ENCODE measurements around the gene MINK1. TPM values are rescaled to one million over a fixed set of nuclear protein-coding genes. Genes with fewer than 3 reads are reported as not detected.
A peak's percentile ranks its signal among the peaks of the same experiment; 100 is the strongest.

The MINK1 gene
- total and polyA plus RNA-seq, 2 of the 13 experiments (the other 11 are each of a cell fraction or from before 2014, with no cell fraction given) = 17.2 to 63.9 TPM

GRCh38 chr17:4908301-4908700, 75.2 kb downstream of the MINK1 start (continued):
- TF ChIP-seq SKIL (CRISPR knock-in tag; IDR thresholded peaks at IDR 0.05; ENCODE audit: borderline replicate concordance) (no peak), ZNF770 (CRISPR knock-in tag; IDR thresholded peaks at IDR 0.05) (peak; percentile 32; the same call in 1 of the 2 replicates), SIX4 (CRISPR knock-in tag; IDR thresholded peaks at IDR 0.05) (0 out of 2 replicates have a peak, but pooled peaks have one; percentile 43), ZBTB7B (CRISPR knock-in tag; IDR thresholded peaks at IDR 0.05) (peak; percentile 62; the same call in 1 of the 2 replicates), ATF2 (CRISPR knock-in tag; IDR thresholded peaks at IDR 0.05) (peak; percentile 40; the same call in 1 of the 2 replicates), SMAD3 (CRISPR knock-in tag; IDR thresholded peaks at IDR 0.05) (peak; percentile 49; the same call in 1 of the 2 replicates), ZNF142 (CRISPR knock-in tag; IDR thresholded peaks at IDR 0.05) (0 out of 2 replicates have a peak, but pooled peaks have one; percentile 59), ZNF747 (CRISPR knock-in tag; IDR thresholded peaks at IDR 0.05; ENCODE audit: borderline replicate concordance) (0 out of 2 replicates have a peak, but pooled peaks have one; percentile 11), ZSCAN5A (CRISPR knock-in tag; IDR thresholded peaks at IDR 0.05; ENCODE audit: borderline replicate concordance) (no peak), KAT8 (CRISPR knock-in tag; IDR thresholded peaks at IDR 0.05) (peak; percentile 69; the same call in 1 of the 2 replicates)
